Spleen (tissue), 11 donors: Measurements from ENCODE around the gene KRT79. TPM values are rescaled to one million over a fixed set of nuclear protein-coding genes. Genes with fewer than 3 reads are reported as not detected.
A peak's percentile ranks its signal among the peaks of the same experiment; 100 is the strongest.

Experiments
- DNase-seq: peaks from one replicate; pipeline ENCODE4 v3.0.0-alpha.2; 2020
- H3K27ac ChIP-seq, 8 donors: fragments of 200-600 bp; sonication (generic) in 7 of 8; 1 replicate in 4 of 8; 2 replicates in 4 of 8; pipeline versions ENCODE4 v1.5.0 to v1.8.0; 2016 to 2021; ENCODE audit warnings: inconsistent platforms in 4 of 8, mild to moderate bottlenecking in 4 of 8, moderate library complexity in 1 of 8
- H3K27me3 ChIP-seq, 7 donors: fragments of 200-600 bp; sonication (generic) in 6 of 7; replicated peaks in 1 of 7; 1 replicate in 4 of 7; 2 replicates in 3 of 7; pipeline versions ENCODE4 v1.5.0 to v1.8.0; 2016 to 2021; ENCODE audit warnings: inconsistent platforms in 3 of 7, mild to moderate bottlenecking in 1 of 7
- H3K36me3 ChIP-seq, 6 donors: fragments of 200-600 bp; sonication (generic) in 5 of 6; 1 replicate in 4 of 6; 2 replicates in 2 of 6; pipeline versions ENCODE4 v1.5.0 to v1.8.0; 2016 to 2021; ENCODE audit warnings: inconsistent platforms in 2 of 6
- H3K4me1 ChIP-seq, 6 donors: fragments of 200-600 bp; sonication (generic) in 5 of 6; 1 replicate in 3 of 6; 2 replicates in 3 of 6; pipeline versions ENCODE4 v1.5.0 to v1.8.0; 2016 to 2021; ENCODE audit warnings: inconsistent platforms in 3 of 6
- H3K4me3 ChIP-seq, 8 donors: fragments of 200-600 bp; sonication (generic) in 7 of 8; 1 replicate in 4 of 8; 2 replicates in 4 of 8; pipeline versions ENCODE4 v1.5.0 to v1.8.0; 2016 to 2021; ENCODE audit warnings: inconsistent platforms in 4 of 8, mild to moderate bottlenecking in 4 of 8, moderate library complexity in 2 of 8
- H3K9me3 ChIP-seq, 8 donors: fragments of 200-600 bp; sonication (generic) in 7 of 8; 1 replicate in 4 of 8; 2 replicates in 4 of 8; pipeline versions ENCODE4 v1.5.0 to v1.8.0; 2016 to 2021; ENCODE audit warnings: inconsistent platforms in 4 of 8
- CTCF ChIP-seq, 11 experiments: fragments of 200-600 bp in 7 of 11; fragments of 450-650 bp in 4 of 11; sonication (generic) in 4 of 11; IDR thresholded peaks in 8 of 11; conservative IDR thresholded peaks in 3 of 11; 1 replicate in 7 of 11; 2 replicates in 4 of 11; pipeline versions ENCODE4 v1.4.0 to v1.8.0; 2016 to 2021; ENCODE audit warnings: antibody characterized with exemption in 11 of 11, inconsistent platforms in 4 of 11, mild to moderate bottlenecking in 1 of 11
- POLR2A ChIP-seq, 3 donors: fragments of 450-650 bp; IDR thresholded peaks; one replicate each; pipeline ENCODE4 v1.5.1; 2017; ENCODE audit warnings: antibody characterized with exemption in 3 of 3, mild to moderate bottlenecking in 1 of 3
- POLR2AphosphoS5 ChIP-seq, 3 donors: sonication (generic); formaldehyde crosslinking; IDR thresholded peaks; one replicate each; pipeline ENCODE4 v1.5.1; 2017; ENCODE audit warnings: antibody characterized with exemption in 3 of 3
- WGBS, 5 donors: extraction: QIAGEN DNeasy Blood & Tissue Kit in 3 of 5; methylation state at CpG; one replicate each; pipeline versions ENCODE4 v1.1.5 to v1.1.7; 2013 to 2018; 5-methylcytosine and 5-hydroxymethylcytosine counted together
- intact Hi-C: fragments of 100-400 bp; cut with DNase I; formaldehyde crosslinking; loops from one replicate; pipeline ENCODE4 v1.15.0; 2023; ENCODE audit warnings: low total_unique reads
- polyA plus RNA-seq, 3 donors: library from polyadenylated mRNA; stranded (reverse); fragments of 200-250 nt; gene quantifications; one replicate each; pipeline ENCODE4 v1.2.1, GENCODE V29; 2013
- total RNA-seq, 7 donors: library from RNA; depleted of rRNA in 3 of 7; stranded (reverse); fragments of >200 nt in 3 of 7; fragmentation: NEBNext Ultra II Directional in 4 of 7; extraction: Animal tissue kit (Norgen Biotek cat#: 25700) in 4 of 7; gene quantifications; one replicate each; pipeline versions ENCODE4 v1.1.0 to v1.2.1, GENCODE V29; 2016 to 2021
- donor health status: healthy with polysubstance abuse.
- donor health status: DM: no; HTN: no; CAD: no; lungs with moderate emphysema.
- donor health status: DM: no; HTN: no; CAD: no.
- donor health status: Bipolar disorder and iron deficiency.
- donor health status: healthy.
- donor health status: DM: no; HTN: no; CAD: no.
- donor health status: DM: yes; HTN: yes; CAD: no.

Gene KRT79
- total and polyA plus RNA-seq, 10 donors: 0.15 to 0.37 (median 0.19) TPM; not detected in 7

- Histone ChIP-seq H3K27me3 (peaks cover 0 to 7% (median 0%) of the 10 kb centered on the region in 7 donors), H3K36me3 (no peaks in the 10 kb centered on the region), H3K4me1 (no peaks in the 10 kb centered on the region), H3K9me3 (no peaks in the 10 kb centered on the region), H3K27ac (no peak overlapping the region), H3K4me3 (no peak overlapping the region)
- TF ChIP-seq POLR2AphosphoS5 (IDR thresholded peaks at IDR 0.05) (no peak), POLR2A (IDR thresholded peaks at IDR 0.05) (no peak), CTCF (IDR thresholded peaks at IDR 0.05 in 8 of 11, conservative IDR thresholded peaks at IDR 0.05 in 3 of 11) (no peak)
- intact Hi-C loops: no loop called here
- peak; percentile 56 for DNase-seq
- 85 to 91% (median 90%) methylated on average over 16 of the region's 16 CpGs for WGBS, 5 donors
These were observed 26.3 kb downstream of the KRT79 start for GRCh38 chr12:52807544-52808470.

- Histone ChIP-seq H3K27ac (no peak overlapping the region), H3K36me3 (no peaks in the 10 kb centered on the region), H3K27me3 (peaks cover 0 to 7% (median 0%) of the 10 kb centered on the region in 7 donors), H3K4me1 (no peaks in the 10 kb centered on the region), H3K4me3 (no peak overlapping the region), H3K9me3 (no peaks in the 10 kb centered on the region)
- peak; percentile 41 for DNase-seq
- intact Hi-C loops: no loop called here
- no peak for TF ChIP-seq POLR2A (IDR thresholded peaks at IDR 0.05)
- TF ChIP-seq CTCF (IDR thresholded peaks at IDR 0.05 in 8 of 11, conservative IDR thresholded peaks at IDR 0.05 in 3 of 11): no peak
- no peak for TF ChIP-seq POLR2AphosphoS5 (IDR thresholded peaks at IDR 0.05)
- WGBS, 5 donors: 80 to 88% (median 83%) methylated on average over 10 to 11 of the region's 11 CpGs
These were observed 27.1 kb downstream of the KRT79 start for GRCh38 chr12:52806821-52807543.

GRCh38 chr12:52806169-52806811 is 27.8 kb downstream of the KRT79 start:
- WGBS, 5 donors: 91 to 96% (median 95%) methylated on average over 3 of the region's 3 CpGs

More at GRCh38 chr12:52806169-52806811, 27.8 kb downstream of the KRT79 start:
- Histone ChIP-seq H3K27ac (no peak overlapping the region), H3K4me1 (no peaks in the 10 kb centered on the region), H3K4me3 (no peak overlapping the region), H3K27me3 (peaks cover 0 to 7% (median 0%) of the 10 kb centered on the region in 7 donors), H3K36me3 (no peaks in the 10 kb centered on the region), H3K9me3 (no peaks in the 10 kb centered on the region)
- peak; percentile 11 for DNase-seq
- TF ChIP-seq POLR2AphosphoS5 (IDR thresholded peaks at IDR 0.05): no peak
- no peak for TF ChIP-seq POLR2A (IDR thresholded peaks at IDR 0.05)
- no peak for TF ChIP-seq CTCF (IDR thresholded peaks at IDR 0.05 in 8 of 11, conservative IDR thresholded peaks at IDR 0.05 in 3 of 11)
- intact Hi-C loops: no loop called here
